BE2C (cell line): ENCODE measurements around the gene TRAP1.

Source experiments
- DNase-seq: peaks from one replicate; pipeline ENCODE4 v3.0.0-alpha.2; 2020
- H3K27me3 ChIP-seq: fragments of 250-450 bp; sonication (Bioruptor Pico); 2 replicates; pipeline ENCODE4 v1.5.1; 2020; ENCODE audit warnings: mild to moderate bottlenecking
- H3K36me3 ChIP-seq: fragments of 250-450 bp; sonication (Bioruptor Pico); 2 replicates; pipeline ENCODE4 v1.5.1; 2020; ENCODE audit warnings: mild to moderate bottlenecking
- H3K4me1 ChIP-seq: fragments of 250-450 bp; sonication (Bioruptor Pico); 2 replicates; pipeline ENCODE4 v1.5.1; 2020
- H3K4me3 ChIP-seq: 2 replicates; pipeline ENCODE4 v1.5.1; 2011; ENCODE audit warnings: low read depth, low read length
- H3K9me3 ChIP-seq: fragments of 250-450 bp; sonication (Bioruptor Pico); 2 replicates; pipeline ENCODE4 v1.5.1; 2020
- TF ChIP-seq, protein P1 (sequence below): IDR thresholded peaks from 2 replicates; pipeline ENCODE4 v1.5.1; 2012; ENCODE audit warnings: mild to moderate bottlenecking, low read depth, low read length

Gene TRAP1

DNA sequence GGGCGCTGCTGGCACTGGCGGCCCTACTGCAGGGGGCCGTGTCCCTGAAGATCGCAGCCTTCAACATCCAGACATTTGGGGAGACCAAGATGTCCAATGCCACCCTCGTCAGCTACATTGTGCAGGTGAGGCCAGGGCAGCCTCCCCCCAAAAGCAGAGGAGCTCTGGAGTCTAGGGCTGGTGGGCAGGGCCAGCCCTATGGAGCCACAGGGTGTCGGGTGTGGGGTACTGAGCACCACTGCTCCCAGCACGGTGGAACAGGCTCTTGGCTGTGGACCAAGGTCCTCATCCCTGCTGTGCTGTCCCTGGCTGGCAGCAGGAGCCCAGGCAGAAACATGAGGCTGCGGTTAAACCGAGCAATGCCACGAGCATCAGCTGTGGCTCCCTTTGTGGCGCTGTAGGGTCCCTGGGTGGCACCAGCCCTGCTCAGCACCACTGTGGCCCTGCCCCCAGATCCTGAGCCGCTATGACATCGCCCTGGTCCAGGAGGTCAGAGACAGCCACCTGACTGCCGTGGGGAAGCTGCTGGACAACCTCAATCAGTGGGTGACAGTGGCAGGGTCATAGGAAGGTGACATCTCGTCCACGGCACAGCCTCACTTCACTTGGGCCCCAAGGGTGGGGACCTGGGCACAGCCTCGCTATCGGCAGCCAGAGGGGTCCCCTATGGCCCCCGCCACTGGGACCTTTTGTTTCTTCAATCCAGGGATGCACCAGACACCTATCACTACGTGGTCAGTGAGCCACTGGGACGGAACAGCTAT is 61.7 kb downstream of the TRAP1 start:
- TF ChIP-seq, protein P1, sequence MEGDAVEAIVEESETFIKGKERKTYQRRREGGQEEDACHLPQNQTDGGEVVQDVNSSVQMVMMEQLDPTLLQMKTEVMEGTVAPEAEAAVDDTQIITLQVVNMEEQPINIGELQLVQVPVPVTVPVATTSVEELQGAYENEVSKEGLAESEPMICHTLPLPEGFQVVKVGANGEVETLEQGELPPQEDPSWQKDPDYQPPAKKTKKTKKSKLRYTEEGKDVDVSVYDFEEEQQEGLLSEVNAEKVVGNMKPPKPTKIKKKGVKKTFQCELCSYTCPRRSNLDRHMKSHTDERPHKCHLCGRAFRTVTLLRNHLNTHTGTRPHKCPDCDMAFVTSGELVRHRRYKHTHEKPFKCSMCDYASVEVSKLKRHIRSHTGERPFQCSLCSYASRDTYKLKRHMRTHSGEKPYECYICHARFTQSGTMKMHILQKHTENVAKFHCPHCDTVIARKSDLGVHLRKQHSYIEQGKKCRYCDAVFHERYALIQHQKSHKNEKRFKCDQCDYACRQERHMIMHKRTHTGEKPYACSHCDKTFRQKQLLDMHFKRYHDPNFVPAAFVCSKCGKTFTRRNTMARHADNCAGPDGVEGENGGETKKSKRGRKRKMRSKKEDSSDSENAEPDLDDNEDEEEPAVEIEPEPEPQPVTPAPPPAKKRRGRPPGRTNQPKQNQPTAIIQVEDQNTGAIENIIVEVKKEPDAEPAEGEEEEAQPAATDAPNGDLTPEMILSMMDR = no peak
- no peaks in the 10 kb centered on the region for H3K4me1 ChIP-seq
- H3K9me3 ChIP-seq = no peaks in the 10 kb centered on the region

DNA sequence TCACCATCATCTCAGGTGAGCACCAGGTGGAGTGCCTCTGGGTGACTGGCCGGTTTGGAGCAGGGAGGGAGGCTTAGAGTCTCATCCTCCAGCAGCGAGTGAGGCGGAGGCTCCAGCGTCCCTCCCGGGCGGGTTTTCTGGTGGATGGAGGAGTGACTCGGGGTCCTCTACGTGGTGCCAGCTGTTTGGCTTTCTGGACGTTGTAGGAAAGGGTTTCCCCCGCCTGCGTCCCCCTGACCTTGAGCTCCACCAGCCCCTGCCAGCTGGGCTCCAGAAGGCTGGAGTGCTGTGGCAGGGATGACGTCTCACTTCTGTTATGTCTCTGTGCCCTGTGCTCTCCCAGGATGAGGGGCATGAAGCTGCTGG is 62.3 kb downstream of the TRAP1 start:
- Histone ChIP-seq H3K4me1 (no peaks in the 10 kb centered on the region), H3K36me3 (peaks cover 76% of the 10 kb centered on the region), H3K9me3 (no peaks in the 10 kb centered on the region), H3K4me3 (no peak overlapping the region), H3K27me3 (no peaks in the 10 kb centered on the region)
- no peak for DNase-seq
- TF ChIP-seq, protein P1 = no peak

More for the DNA sequence above, 61.7 kb downstream of the TRAP1 start:
- Histone ChIP-seq H3K36me3 (peaks cover 82% of the 10 kb centered on the region), H3K4me3 (no peak overlapping the region), H3K27me3 (no peaks in the 10 kb centered on the region)
- DNase-seq = no peak

DNA sequence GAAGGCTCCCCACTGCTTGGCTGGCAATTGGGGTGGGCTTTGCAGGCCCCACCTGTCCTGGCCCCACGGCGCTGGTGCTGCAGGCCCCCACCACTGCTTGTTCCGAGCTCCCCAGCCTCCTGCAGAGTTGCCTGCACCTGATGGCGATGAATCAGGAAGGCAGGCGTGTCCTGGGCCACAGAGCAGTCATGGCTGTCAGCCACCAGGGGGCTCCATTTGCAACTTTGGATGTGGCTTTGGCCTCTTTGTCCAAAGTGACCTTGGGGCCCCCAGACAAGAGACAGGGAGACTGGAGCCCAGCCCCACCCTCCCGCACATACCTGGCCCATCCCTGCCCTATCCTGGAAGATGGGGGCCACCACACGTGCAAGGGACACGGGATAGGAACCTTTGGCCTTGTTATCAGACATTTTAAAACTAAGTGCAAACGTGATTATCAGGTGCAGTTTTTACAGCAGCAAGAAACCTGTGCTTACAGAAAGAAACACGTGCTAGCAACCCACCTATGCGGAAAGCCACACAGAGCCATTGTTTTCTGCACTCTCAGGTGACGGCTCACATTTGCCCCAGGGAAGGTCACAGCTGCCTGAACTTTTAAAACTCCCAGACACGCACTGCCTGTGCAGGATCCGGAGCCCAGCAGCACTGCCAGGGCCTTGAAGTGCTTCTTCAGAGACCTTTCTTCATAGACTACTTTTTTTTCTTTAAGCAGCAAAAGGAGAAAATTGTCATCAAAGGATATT is 62.9 kb downstream of the TRAP1 start, which contains the start of gene DNASE1:
DNASE1 (plus strand) TSS at position 443 of the 743 bp plus-strand sequence. CDS start 683 bp downstream, outside the sequence.
- Histone ChIP-seq H3K4me3 (no peak within 1 kb of the TSS), H3K27me3 (no peaks in the 10 kb centered on the region), H3K36me3 (peaks cover 71% of the 10 kb centered on the region), H3K9me3 (no peaks in the 10 kb centered on the region), H3K4me1 (no peaks in the 10 kb centered on the region)
- TF ChIP-seq, protein P1 = peak; percentile 78
- peak; percentile 74 for DNase-seq

DNA sequence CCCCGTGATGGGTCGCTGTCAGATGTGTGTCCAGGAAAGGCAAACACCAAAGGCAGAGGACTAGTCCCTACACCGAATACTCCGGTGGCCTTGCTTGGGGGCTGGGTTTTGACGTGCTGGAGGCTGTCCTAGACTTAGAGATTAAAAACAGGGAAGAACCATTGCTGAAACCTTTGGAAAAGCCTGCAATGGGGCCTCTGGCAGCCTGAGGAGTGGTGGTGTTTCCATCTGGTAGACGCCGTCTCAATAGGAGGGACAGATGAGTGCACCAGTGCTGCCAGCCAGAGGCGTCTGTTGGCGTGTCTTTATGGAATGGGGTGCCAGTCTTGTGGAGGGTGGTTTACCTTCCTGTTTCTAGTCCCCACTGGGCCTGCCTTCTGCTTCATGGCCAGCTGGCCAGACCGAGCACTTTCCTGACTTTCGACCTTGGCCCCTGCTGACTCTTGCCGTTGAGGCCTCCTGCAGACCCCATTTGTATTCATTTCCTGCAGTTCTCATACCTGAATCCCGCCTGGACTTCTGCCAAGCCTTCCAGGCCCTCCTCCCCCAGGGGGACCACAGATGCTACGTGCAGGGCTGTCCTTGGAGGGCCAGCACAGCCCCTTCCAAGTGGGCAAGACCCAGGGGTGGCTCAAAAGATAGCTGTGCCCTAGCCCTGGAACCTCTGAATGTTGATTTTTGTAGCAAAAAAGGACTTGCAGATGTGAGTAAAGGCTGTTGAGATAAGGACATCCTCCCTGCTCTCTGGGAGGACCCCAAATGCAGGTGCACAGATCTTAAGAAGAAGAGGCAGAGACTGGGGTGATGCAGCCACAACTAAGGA is 64.7 kb downstream of the TRAP1 start:
- TF ChIP-seq, protein P1 = no peak
- H3K36me3 ChIP-seq = peaks cover 53% of the 10 kb centered on the region

DNA sequence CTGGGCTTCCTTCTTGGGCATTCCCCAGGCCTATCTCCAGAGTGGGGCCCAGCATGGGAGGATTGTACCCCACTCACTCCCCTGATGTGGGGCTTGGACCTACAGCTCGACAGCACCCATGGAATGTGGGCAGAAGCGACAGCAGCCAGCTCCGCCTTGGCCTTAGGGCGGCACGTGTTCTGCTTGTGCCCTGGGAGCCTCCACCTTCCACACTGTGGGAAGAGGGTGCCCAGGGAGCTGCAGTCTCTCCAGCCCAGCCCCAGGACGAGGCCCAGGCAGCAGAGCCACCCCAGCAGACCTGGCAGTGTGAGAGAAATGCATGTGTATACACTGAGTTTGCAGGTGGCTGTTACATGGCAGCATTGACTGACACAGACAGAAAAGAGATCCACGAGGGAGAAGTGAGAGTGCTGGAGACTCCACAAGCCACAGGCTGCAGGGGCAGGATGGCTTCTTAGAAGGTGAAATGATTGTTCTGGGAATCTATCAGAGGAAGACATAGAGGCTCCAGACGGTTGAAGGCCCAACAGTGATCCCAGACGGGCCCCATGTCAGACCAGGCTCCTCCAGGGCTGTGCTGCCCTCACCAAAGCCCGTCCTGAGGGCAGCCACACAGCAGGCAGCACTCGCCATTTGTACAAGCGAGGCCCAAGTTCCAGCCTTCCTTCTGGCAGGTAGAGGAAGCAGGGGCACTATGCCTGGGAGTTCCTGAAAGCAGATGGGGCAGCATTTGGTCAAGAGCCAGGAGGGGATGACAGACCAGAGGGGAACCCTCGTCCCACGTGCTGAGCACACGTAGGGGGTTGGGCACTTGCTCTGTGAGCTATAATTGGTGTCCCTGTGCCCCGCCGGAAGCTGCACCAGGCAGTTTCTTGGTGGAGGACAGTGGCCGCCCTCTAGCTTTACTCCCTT is 65.6 kb downstream of the TRAP1 start:
- Histone ChIP-seq H3K36me3 (peaks cover 44% of the 10 kb centered on the region), H3K4me3 (no peak overlapping the region), H3K27me3 (no peaks in the 10 kb centered on the region), H3K9me3 (no peaks in the 10 kb centered on the region), H3K4me1 (no peaks in the 10 kb centered on the region)
- TF ChIP-seq, protein P1 = no peak
- DNase-seq = no peak

More for the DNA sequence above, 64.7 kb downstream of the TRAP1 start:
- no peaks in the 10 kb centered on the region for H3K9me3 ChIP-seq
- no peaks in the 10 kb centered on the region for H3K27me3 ChIP-seq
- no peak overlapping the region for H3K4me3 ChIP-seq
- no peaks in the 10 kb centered on the region for H3K4me1 ChIP-seq
- DNase-seq = no peak
